Liver (tissue), 9 donors: ENCODE results near the gene IFNG. TPM values are rescaled to one million over a fixed set of nuclear protein-coding genes. Genes with fewer than 3 reads are reported as not detected.

Source experiments
- DNase-seq: peaks from one replicate; pipeline ENCODE4 v3.0.0-alpha.2; 2017; ENCODE audit warnings: low spot score
- H3K27ac ChIP-seq, 2 donors: one replicate each; pipeline ENCODE4 v1.7.0; 2013; ENCODE audit warnings: inconsistent platforms in 2 of 2, low read length in 2 of 2, control low read depth in 1 of 2, low read depth in 1 of 2, mild to moderate bottlenecking in 1 of 2
- H3K27me3 ChIP-seq, 4 donors: one replicate each; pipeline versions ENCODE4 v1.6.1 to v1.7.0; 2013; ENCODE audit warnings: low read length in 3 of 4, inconsistent platforms in 1 of 4, mild to moderate bottlenecking in 1 of 4, moderate library complexity in 1 of 4; ENCODE audit not compliant: control insufficient read depth in 4 of 4, insufficient read depth in 4 of 4
- H3K36me3 ChIP-seq, 4 donors: one replicate each; pipeline versions ENCODE4 v1.6.1 to v1.7.0; 2013; ENCODE audit warnings: low read length in 3 of 4, mild to moderate bottlenecking in 3 of 4, low read depth in 1 of 4, moderate library complexity in 1 of 4; ENCODE audit not compliant: control insufficient read depth in 4 of 4, insufficient read depth in 3 of 4
- H3K4me1 ChIP-seq, 4 donors: one replicate each; pipeline versions ENCODE4 v1.6.1 to v1.7.0; 2013; ENCODE audit warnings: low read length in 3 of 4, mild to moderate bottlenecking in 3 of 4, moderate library complexity in 1 of 4; ENCODE audit not compliant: control insufficient read depth in 4 of 4, insufficient read depth in 4 of 4
- H3K4me3 ChIP-seq, 3 donors: one replicate each; pipeline versions ENCODE4 v1.6.1 to v1.7.0; 2013; ENCODE audit warnings: low read length in 3 of 3, control low read depth in 1 of 3, low read depth in 1 of 3, mild to moderate bottlenecking in 1 of 3
- H3K9ac ChIP-seq, 2 donors: one replicate each; pipeline ENCODE4 v1.7.0; 2013; ENCODE audit warnings: low read length in 2 of 2, mild to moderate bottlenecking in 2 of 2, moderate library complexity in 2 of 2, control low read depth in 1 of 2, low read depth in 1 of 2
- H3K9me3 ChIP-seq, 4 donors: one replicate each; pipeline versions ENCODE4 v1.6.1 to v1.7.0; 2013; ENCODE audit warnings: low read length in 3 of 4; ENCODE audit not compliant: control insufficient read depth in 4 of 4
- ATF3 ChIP-seq: IDR thresholded peaks from 2 replicates; pipeline ENCODE4 v1.6.1; 2016; ENCODE audit warnings: antibody characterized with exemption
- EGR1 ChIP-seq, 2 donors: IDR thresholded peaks; 2 replicates each; pipeline ENCODE4 v1.6.1; 2016 to 2018; ENCODE audit warnings: antibody characterized with exemption in 2 of 2, low read depth in 2 of 2
- FOXA1 ChIP-seq: IDR thresholded peaks from 2 replicates; pipeline ENCODE4 v1.6.1; 2016; ENCODE audit warnings: antibody characterized with exemption
- FOXA2 ChIP-seq: IDR thresholded peaks from 2 replicates; pipeline ENCODE4 v1.6.1; 2016; ENCODE audit warnings: antibody characterized with exemption
- GABPA ChIP-seq, 2 donors: IDR thresholded peaks in 1 of 2; conservative IDR thresholded peaks in 1 of 2; 2 replicates each; pipeline ENCODE4 v1.6.1; 2016; ENCODE audit warnings: antibody characterized with exemption in 2 of 2, mild to moderate bottlenecking in 1 of 2, moderate library complexity in 1 of 2
- HNF4A ChIP-seq, 2 donors: conservative IDR thresholded peaks; 2 replicates each; pipeline ENCODE4 v1.6.1; 2016; ENCODE audit warnings: antibody characterized with exemption in 2 of 2, mild to moderate bottlenecking in 2 of 2
- HNF4G ChIP-seq: IDR thresholded peaks from 2 replicates; pipeline ENCODE4 v1.6.1; 2016; ENCODE audit warnings: antibody characterized with exemption
- MAX ChIP-seq: IDR thresholded peaks from 2 replicates; pipeline ENCODE4 v1.6.1; 2016; ENCODE audit warnings: antibody characterized with exemption
- NR2F2 ChIP-seq: IDR thresholded peaks from 2 replicates; pipeline ENCODE4 v1.6.1; 2016; ENCODE audit warnings: antibody characterized with exemption
- RAD21 ChIP-seq, 2 donors: IDR thresholded peaks; 2 replicates each; pipeline ENCODE4 v1.6.1; 2016; ENCODE audit warnings: antibody characterized with exemption in 2 of 2, mild to moderate bottlenecking in 2 of 2
- REST ChIP-seq: IDR thresholded peaks from 2 replicates; pipeline ENCODE4 v1.6.1; 2016; ENCODE audit warnings: antibody characterized with exemption, mild to moderate bottlenecking
- RXRA ChIP-seq, 2 donors: IDR thresholded peaks; 2 replicates each; pipeline ENCODE4 v1.6.1; 2017 to 2018; ENCODE audit warnings: antibody characterized with exemption in 2 of 2, mild to moderate bottlenecking in 1 of 2
- TAF1 ChIP-seq: conservative IDR thresholded peaks from 2 replicates; pipeline ENCODE4 v1.6.1; 2016; ENCODE audit warnings: antibody characterized with exemption, mild to moderate bottlenecking
- WGBS: extraction: QIAGEN DNeasy Blood & Tissue Kit; methylation state at CpG from one replicate; pipeline ENCODE4 v1.1.7; 2013; 5-methylcytosine and 5-hydroxymethylcytosine counted together
- polyA plus RNA-seq, 2 donors: library from polyadenylated mRNA; stranded (reverse) in 1 of 2; unstranded in 1 of 2; fragments of 200-250 nt in 1 of 2; fragments of >200 nt in 1 of 2; fragmentation: Nextera tagmentation in 1 of 2; extraction: Ambion mirVana in 1 of 2; gene quantifications; one replicate each; pipeline versions ENCODE4 v1.2.1 to v1.2.3, GENCODE V29; 2013 to 2015
- total RNA-seq, 2 donors: library from RNA; depleted of rRNA; stranded (reverse); fragments of >200 nt; gene quantifications; one replicate each; pipeline ENCODE4 v1.2.3, GENCODE V29; 2014
- donor health status: healthy.
- donor health status: healthy.
- donor health status: healthy.
- donor health status: healthy.
- donor health status: healthy.

IFNG gene
- total and polyA plus RNA-seq, 4 donors = 0.08 TPM; not detected in 3

GRCh38 chr12:68199127-68199526 is 39.6 kb upstream of the IFNG start:
- peaks cover 0 to 2% (median 0%) of the 10 kb centered on the region in 4 donors for H3K27me3 ChIP-seq
- H3K9me3 ChIP-seq = no peaks in the 10 kb centered on the region
- TF ChIP-seq RAD21 (IDR thresholded peaks at IDR 0.05) = no peak
- TF ChIP-seq EGR1 (IDR thresholded peaks at IDR 0.05; ENCODE audit: low read depth in 2 of 2) = no peak
- TF ChIP-seq HNF4A (conservative IDR thresholded peaks at IDR 0.05) = no peak
- TF ChIP-seq MAX = no peak
- no peak for TF ChIP-seq HNF4G
- TF ChIP-seq RXRA (IDR thresholded peaks at IDR 0.05) = no peak
- H3K9ac ChIP-seq = no peak overlapping the region
- WGBS = 91% methylated on average over 1 of the region's 1 CpG
- H3K27ac ChIP-seq = no peak overlapping the region
- no peak overlapping the region for H3K4me3 ChIP-seq
- H3K36me3 ChIP-seq = no peaks in the 10 kb centered on the region
- no peaks in the 10 kb centered on the region for H3K4me1 ChIP-seq
- DNase-seq = no peak

- WGBS = 77% methylated on average over 12 of the region's 12 CpGs
- no peak for DNase-seq
- peaks cover 0 to 2% (median 0%) of the 10 kb centered on the region in 4 donors for H3K27me3 ChIP-seq
- H3K36me3 ChIP-seq = no peaks in the 10 kb centered on the region
- H3K4me1 ChIP-seq = no peaks in the 10 kb centered on the region
- no peak overlapping the region for H3K4me3 ChIP-seq
- H3K9me3 ChIP-seq = no peaks in the 10 kb centered on the region
- no peak overlapping the region for H3K9ac ChIP-seq
- no peak overlapping the region for H3K27ac ChIP-seq
- TF ChIP-seq TAF1 = no peak
- TF ChIP-seq MAX = no peak
- TF ChIP-seq FOXA2 = no peak
- no peak for TF ChIP-seq EGR1 (IDR thresholded peaks at IDR 0.05; ENCODE audit: low read depth in 2 of 2)
- TF ChIP-seq GABPA (IDR thresholded peaks at IDR 0.05 in 1 of 2, conservative IDR thresholded peaks at IDR 0.05 in 1 of 2) = no peak
- no peak for TF ChIP-seq HNF4A (conservative IDR thresholded peaks at IDR 0.05)
Measured at GRCh38 chr12:68198507-68199086, 39.1 kb upstream of the IFNG start.

- no peaks in the 10 kb centered on the region for H3K36me3 ChIP-seq
- peaks cover 0 to 5% (median 0%) of the 10 kb centered on the region in 4 donors for H3K27me3 ChIP-seq
- no peak overlapping the region for H3K9ac ChIP-seq
- no peak overlapping the region for H3K27ac ChIP-seq
- no peak overlapping the region for H3K4me3 ChIP-seq
- no peak for DNase-seq
- no peaks in the 10 kb centered on the region for H3K4me1 ChIP-seq
- TF ChIP-seq RXRA (IDR thresholded peaks at IDR 0.05) (no peak), TAF1 (no peak), RAD21 (IDR thresholded peaks at IDR 0.05) (no peak), ATF3 (no peak), REST (no peak), FOXA1 (no peak), NR2F2 (no peak), MAX (no peak)
- no peaks in the 10 kb centered on the region for H3K9me3 ChIP-seq
Measured at GRCh38 chr12:68190301-68190700, 30.8 kb upstream of the IFNG start.
